BLaER1 (cell line): ENCODE measurements around the gene TUBB.

Experiments
- H3K27ac ChIP-seq: shearing (Covaris generic); formaldehyde crosslinking; 2 replicates; pipeline ENCODE4 v1.8.1; 2022
- H3K27me3 ChIP-seq: shearing (Covaris generic); formaldehyde crosslinking; 2 replicates; pipeline ENCODE4 v1.8.1; 2022
- H3K36me3 ChIP-seq: shearing (Covaris generic); formaldehyde crosslinking; 2 replicates; pipeline ENCODE4 v1.8.1; 2022
- H3K4me1 ChIP-seq: shearing (Covaris generic); formaldehyde crosslinking; 2 replicates; pipeline ENCODE4 v1.8.1; 2022
- H3K4me2 ChIP-seq: shearing (Covaris generic); formaldehyde crosslinking; 2 replicates; pipeline ENCODE4 v1.8.1; 2022
- H3K4me3 ChIP-seq: shearing (Covaris generic); formaldehyde crosslinking; 2 replicates; pipeline ENCODE4 v1.8.1; 2022
- H3K9ac ChIP-seq: shearing (Covaris generic); formaldehyde crosslinking; 2 replicates; pipeline ENCODE4 v1.8.1; 2022
- H3K9me3 ChIP-seq: shearing (Covaris generic); formaldehyde crosslinking; 2 replicates; pipeline ENCODE4 v1.8.1; 2022
- H4K20me1 ChIP-seq: shearing (Covaris generic); formaldehyde crosslinking; 2 replicates; pipeline ENCODE4 v1.8.1; 2022
- Cebpa-rat ChIP-seq: shearing (Covaris generic); IDR thresholded peaks from 2 replicates; pipeline ENCODE4 v1.8.1; 2022

Gene TUBB

GRCh38 chr6:30682143-30683117, 37.7 kb upstream of the TUBB start:
- peaks cover 39% of the 10 kb centered on the region for H3K4me1 ChIP-seq
- no peaks in the 10 kb centered on the region for H3K9me3 ChIP-seq
- TF ChIP-seq Cebpa-rat = no peak
- peak overlapping the region; percentile 95 for H3K4me2 ChIP-seq
- peaks cover 71% of the 10 kb centered on the region for H4K20me1 ChIP-seq
- H3K27ac ChIP-seq = peak overlapping the region; percentile 100
- H3K36me3 ChIP-seq = peaks cover 48% of the 10 kb centered on the region
- no peaks in the 10 kb centered on the region for H3K27me3 ChIP-seq
- H3K4me3 ChIP-seq = peak overlapping the region; percentile 91
- H3K9ac ChIP-seq = peak overlapping the region; percentile 100

- Histone ChIP-seq H3K4me1 (peaks cover 30% of the 10 kb centered on the region), H3K27me3 (no peaks in the 10 kb centered on the region), H3K9me3 (no peaks in the 10 kb centered on the region), H3K9ac (peak overlapping the region; percentile 100), H3K27ac (peak overlapping the region; percentile 100), H4K20me1 (peaks cover 61% of the 10 kb centered on the region), H3K36me3 (peaks cover 42% of the 10 kb centered on the region), H3K4me3 (peak overlapping the region; percentile 91), H3K4me2 (peak overlapping the region; percentile 95)
- TF ChIP-seq Cebpa-rat = no peak
Measured at GRCh38 chr6:30683183-30683979, 36.8 kb upstream of the TUBB start.

GRCh38 chr6:30683980-30684338, 36.2 kb upstream of the TUBB start:
- H3K4me1 ChIP-seq = peaks cover 30% of the 10 kb centered on the region
- H3K9me3 ChIP-seq = no peaks in the 10 kb centered on the region
- H3K4me2 ChIP-seq = peak overlapping the region; percentile 95
- H3K9ac ChIP-seq = peak overlapping the region; percentile 100
- no peak for TF ChIP-seq Cebpa-rat
- H3K27me3 ChIP-seq = no peaks in the 10 kb centered on the region
- peak overlapping the region; percentile 100 for H3K27ac ChIP-seq
- peaks cover 56% of the 10 kb centered on the region for H4K20me1 ChIP-seq
- peaks cover 36% of the 10 kb centered on the region for H3K36me3 ChIP-seq
- H3K4me3 ChIP-seq = peak overlapping the region; percentile 91

- no peaks in the 10 kb centered on the region for H3K27me3 ChIP-seq
- H4K20me1 ChIP-seq = peaks cover 49% of the 10 kb centered on the region
- H3K9ac ChIP-seq = peak overlapping the region; percentile 100
- peak overlapping the region; percentile 91 for H3K4me3 ChIP-seq
- H3K36me3 ChIP-seq = peaks cover 33% of the 10 kb centered on the region
- H3K9me3 ChIP-seq = no peaks in the 10 kb centered on the region
- H3K4me1 ChIP-seq = peaks cover 34% of the 10 kb centered on the region
- H3K27ac ChIP-seq = peak overlapping the region; percentile 100
- H3K4me2 ChIP-seq = peak overlapping the region; percentile 95
- TF ChIP-seq Cebpa-rat = no peak
Measured at GRCh38 chr6:30684386-30685156, 35.6 kb upstream of the TUBB start.

- peaks cover 41% of the 10 kb centered on the region for H4K20me1 ChIP-seq
- peaks cover 24% of the 10 kb centered on the region for H3K36me3 ChIP-seq
- no peaks in the 10 kb centered on the region for H3K9me3 ChIP-seq
- H3K9ac ChIP-seq = peak overlapping the region; percentile 100
- H3K27me3 ChIP-seq = no peaks in the 10 kb centered on the region
- H3K4me3 ChIP-seq = peak overlapping the region; percentile 91
- H3K4me2 ChIP-seq = peak overlapping the region; percentile 86
- H3K4me1 ChIP-seq = peaks cover 33% of the 10 kb centered on the region
- H3K27ac ChIP-seq = peak overlapping the region; percentile 100
- TF ChIP-seq Cebpa-rat = no peak
Measured at GRCh38 chr6:30685157-30686008, 34.8 kb upstream of the TUBB start.

GRCh38 chr6:30686009-30686907, 33.9 kb upstream of the TUBB start, which contains the start of gene PPP1R18:
Gene PPP1R18, minus strand, starts transcription at chr6:30686645. Its CDS starts 627 bp downstream, at chr6:30686018.
- Histone ChIP-seq H4K20me1 (peaks cover 33% of the 10 kb centered on the region), H3K27me3 (no peaks in the 10 kb centered on the region), H3K27ac (peak within 1 kb of the TSS; percentile 100), H3K4me3 (peak within 1 kb of the TSS; percentile 91), H3K9me3 (no peaks in the 10 kb centered on the region), H3K36me3 (peaks cover 16% of the 10 kb centered on the region), H3K4me1 (peaks cover 26% of the 10 kb centered on the region), H3K9ac (peak within 1 kb of the TSS; percentile 100), H3K4me2 (peak within 1 kb of the TSS; percentile 100)
- TF ChIP-seq Cebpa-rat = no peak

GRCh38 chr6:30686908-30687658, 33.1 kb upstream of the TUBB start:
- TF ChIP-seq Cebpa-rat = no peak
- Histone ChIP-seq H3K27ac (peak overlapping the region; percentile 100), H3K4me3 (peak overlapping the region; percentile 91), H3K4me2 (peak overlapping the region; percentile 100), H3K4me1 (peaks cover 30% of the 10 kb centered on the region), H3K27me3 (no peaks in the 10 kb centered on the region), H3K9me3 (no peaks in the 10 kb centered on the region), H3K9ac (peak overlapping the region; percentile 100), H4K20me1 (peaks cover 24% of the 10 kb centered on the region), H3K36me3 (peaks cover 10% of the 10 kb centered on the region)
